HEK293T (cell line): Measurements from ENCODE around the gene DCTN5.

Experiments used
- BHLHE40 ChIP-seq: fragments of 450-650 bp; IDR thresholded peaks from 2 replicates; pipeline ENCODE4 v1.6.1; 2016; ENCODE audit warnings: mild to moderate bottlenecking, moderate library complexity, borderline replicate concordance
- CTBP1 ChIP-seq: fragments of 450-650 bp; IDR thresholded peaks from 2 replicates; pipeline ENCODE4 v1.6.1; 2016; ENCODE audit warnings: borderline replicate concordance
- ELF4 ChIP-seq: fragments of 450-650 bp; IDR thresholded peaks from 2 replicates; pipeline ENCODE4 v1.6.1; 2017; ENCODE audit warnings: antibody characterized with exemption
- FOXK2 ChIP-seq: fragments of 450-650 bp; IDR thresholded peaks from 2 replicates; pipeline ENCODE4 v1.6.1; 2016; ENCODE audit warnings: mild to moderate bottlenecking
- HDGF ChIP-seq: fragments of 450-650 bp; IDR thresholded peaks from 2 replicates; pipeline ENCODE4 v1.6.1; 2017; ENCODE audit warnings: antibody characterized with exemption, borderline replicate concordance
- L3MBTL2 ChIP-seq: fragments of 450-650 bp; conservative IDR thresholded peaks from 2 replicates; pipeline ENCODE4 v1.6.1; 2016; ENCODE audit warnings: mild to moderate bottlenecking
- SP1 ChIP-seq: fragments of 450-650 bp; IDR thresholded peaks from 2 replicates; pipeline ENCODE4 v1.6.1; 2017
- SUZ12 ChIP-seq: fragments of 450-650 bp; IDR thresholded peaks from 2 replicates; pipeline ENCODE4 v1.6.1; 2016; ENCODE audit warnings: mild to moderate bottlenecking

DNA sequence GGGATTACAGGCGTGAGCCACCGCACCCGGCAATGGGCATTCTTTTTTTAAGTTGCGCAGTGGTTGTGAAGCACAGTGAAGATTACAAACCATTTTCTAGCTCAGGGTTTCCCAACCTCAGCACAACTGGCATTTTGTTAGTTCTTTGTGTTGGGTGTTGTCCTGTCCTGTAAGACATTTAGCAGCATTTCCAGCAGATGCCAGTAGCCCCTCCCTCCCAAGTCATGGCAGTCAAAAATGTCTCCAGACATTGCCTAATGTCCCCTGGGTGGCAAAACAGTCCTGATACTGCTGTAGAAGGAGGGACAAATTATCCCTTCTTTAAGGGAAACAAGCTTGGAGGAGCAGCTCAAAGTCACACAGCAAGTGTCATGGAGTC is 53.0 kb downstream of the DCTN5 start:
- TF ChIP-seq ELF4 (no peak), SUZ12 (no peak), CTBP1 (no peak), HDGF (no peak), L3MBTL2 (no peak), BHLHE40 (no peak), SP1 (no peak), FOXK2 (no peak)
